A549 (cell line): ENCODE results near the gene TMEM185A. TPM values are rescaled to one million over a fixed set of nuclear protein-coding genes. Genes with fewer than 3 reads are reported as not detected.
"Not testable (repeated sequence)": the region's sequence is repeated elsewhere in the genome, so short reads cannot be mapped to it uniquely, and the experiment has no call there.

Source experiments
- ATAC-seq, 2 experiments: fragments of 200-7000 bp in 1 of 2; fragments of >200 bp in 1 of 2; cut with Nextera tagmentation in 1 of 2; cut with Tn5 transposase in 1 of 2; 3 replicates each; pipeline versions ENCODE4 v1.8.0 to v1.9.1; 2018 to 2020; ENCODE audit warnings: mild to moderate bottlenecking in 1 of 2, moderate library complexity in 1 of 2
- CTCF ChIA-PET: fragments of 300-600 bp; sonication (Branson Sonifier 250); formaldehyde crosslinking; extraction: SDS; loops from one replicate; lab custom pipeline; 2021; ENCODE audit warnings: antibody characterized with exemption, inconsistent platforms; lab: Yijun Ruan, JAX
- POLR2A ChIA-PET: fragments of 350-600 bp; formaldehyde crosslinking; extraction: SDS; loops from one replicate; lab custom pipeline; 2021; ENCODE audit warnings: antibody characterized with exemption, inconsistent platforms; lab: Yijun Ruan, JAX
- DNase-seq, 2 experiments: peaks; one replicate each; pipeline versions ENCODE4 v3.0.0 to v3.0.0-alpha.2; 2011 to 2016; ENCODE audit warnings: low read depth in 1 of 2, low spot score in 1 of 2
- FAIRE-seq: peaks from 2 replicates; lab custom pipeline; 2011; peaks lifted over from hg19 to GRCh38; lab: Jason Lieb, UNC
- H3K27ac ChIP-seq, 2 experiments: fragments of >200 bp; sonication (Bioruptor Twin); formaldehyde crosslinking; 3 replicates each; pipeline ENCODE4 v1.5.1; 2016 to 2017
- H3K4me1 ChIP-seq: fragments of >200 bp; sonication (Bioruptor Twin); formaldehyde crosslinking; 3 replicates; pipeline ENCODE4 v1.6.1; 2016
- H3K4me2 ChIP-seq: fragments of >200 bp; sonication (Bioruptor Twin); formaldehyde crosslinking; 3 replicates; pipeline ENCODE4 v1.6.1; 2016
- H3K4me3 ChIP-seq: fragments of >200 bp; sonication (Bioruptor Twin); formaldehyde crosslinking; 3 replicates; pipeline ENCODE4 v1.5.1; 2016
- H3K9me3 ChIP-seq: fragments of >200 bp; sonication (Bioruptor Twin); formaldehyde crosslinking; 3 replicates; pipeline ENCODE4 v1.6.1; 2016
- BHLHE40 ChIP-seq: IDR thresholded peaks from 2 replicates; pipeline ENCODE4 v1.6.1; 2012; ENCODE audit warnings: low read depth, low read length, inconsistent platforms
- EP300 ChIP-seq, 2 experiments: fragments of >200 bp; sonication (Bioruptor Twin); formaldehyde crosslinking; IDR thresholded peaks; 2 replicates in 1 of 2; 3 replicates in 1 of 2; pipeline ENCODE4 v1.6.1; 2016 to 2017
- ESRRA ChIP-seq: fragments of 150-350 bp; IDR thresholded peaks from 2 replicates; pipeline ENCODE4 v1.6.1; 2014; ENCODE audit warnings: mild to moderate bottlenecking, low read length, borderline replicate concordance
- HDAC2 ChIP-seq: fragments of 200-600 bp; sonication (generic); IDR thresholded peaks from 2 replicates; pipeline ENCODE4 v1.6.1; 2016
- JUN ChIP-seq, 2 experiments: fragments of >200 bp; sonication (Bioruptor Twin); formaldehyde crosslinking; IDR thresholded peaks; 2 replicates in 1 of 2; 3 replicates in 1 of 2; pipeline ENCODE4 v1.6.1; 2016 to 2017
- JUNB ChIP-seq: fragments of >200 bp; sonication (Bioruptor Twin); formaldehyde crosslinking; IDR thresholded peaks from 2 replicates; pipeline ENCODE4 v1.6.1; 2016
- KDM1A ChIP-seq: fragments of 200-600 bp; sonication (generic); IDR thresholded peaks from 2 replicates; pipeline ENCODE4 v1.6.1; 2016; ENCODE audit warnings: low read depth, mild to moderate bottlenecking
- NFE2L2 ChIP-seq: fragments of 150-350 bp; conservative IDR thresholded peaks from 2 replicates; pipeline ENCODE4 v1.6.1; 2014; ENCODE audit warnings: low read length
- NR3C1 ChIP-seq: fragments of >200 bp; sonication (Bioruptor Twin); formaldehyde crosslinking; IDR thresholded peaks from 3 replicates; pipeline ENCODE4 v1.6.1; 2017
- RAD21 ChIP-seq, 2 experiments: fragments of >200 bp in 1 of 2; sonication (Bioruptor Twin) in 1 of 2; formaldehyde crosslinking in 1 of 2; IDR thresholded peaks in 1 of 2; conservative IDR thresholded peaks in 1 of 2; 2 replicates in 1 of 2; 3 replicates in 1 of 2; pipeline ENCODE4 v1.6.1; 2012 to 2018; ENCODE audit warnings: inconsistent platforms in 1 of 2
- TFCP2L1 ChIP-seq: fragments of 250-450 bp; sonication (Bioruptor Pico); IDR thresholded peaks from 2 replicates; pipeline ENCODE4 v1.5.0; 2021; ENCODE audit warnings: mild to moderate bottlenecking
- ZC3H11A ChIP-seq: fragments of 450-650 bp; IDR thresholded peaks from 2 replicates; pipeline ENCODE4 v1.6.1; 2014; ENCODE audit warnings: antibody characterized with exemption, mild to moderate bottlenecking
- WGBS: methylation state at CpG from one replicate; pipeline ENCODE4 v1.1.6; 2017; ENCODE audit errors: missing lambda C conversion rate; 5-methylcytosine and 5-hydroxymethylcytosine counted together
- polyA plus RNA-seq, 4 experiments: library from polyadenylated mRNA; depleted of rRNA in 3 of 4; stranded (reverse); fragments of >200 nt; fragmentation: RNase III in 1 of 4; extraction: RNeasy Plus Mini Kit Qiagen cat#74134 plus additional on column Dnase treatment in 1 of 4; gene quantifications; 2 replicates in 3 of 4; 3 replicates in 1 of 4; pipeline ENCODE4 v1.2.3, GENCODE V29; 2011 to 2017
- TF ChIP-seq, protein P1 (sequence below): fragments of >200 bp; sonication (Bioruptor Twin); formaldehyde crosslinking; IDR thresholded peaks from 3 replicates; pipeline ENCODE4 v1.5.1; 2016
- TF ChIP-seq, protein P2 (sequence below): IDR thresholded peaks from 2 replicates; pipeline ENCODE4 v1.6.1; 2012; ENCODE audit warnings: low read depth, borderline replicate concordance
- TF ChIP-seq, protein P3 (sequence below): fragments of 450-650 bp; IDR thresholded peaks from 2 replicates; pipeline ENCODE4 v1.6.1; 2014; ENCODE audit warnings: antibody characterized with exemption

Gene TMEM185A
- polyA plus RNA-seq, 2 of the 4 experiments (the other 2 are of a cell fraction), result 21.5 to 25.1 TPM

DNA sequence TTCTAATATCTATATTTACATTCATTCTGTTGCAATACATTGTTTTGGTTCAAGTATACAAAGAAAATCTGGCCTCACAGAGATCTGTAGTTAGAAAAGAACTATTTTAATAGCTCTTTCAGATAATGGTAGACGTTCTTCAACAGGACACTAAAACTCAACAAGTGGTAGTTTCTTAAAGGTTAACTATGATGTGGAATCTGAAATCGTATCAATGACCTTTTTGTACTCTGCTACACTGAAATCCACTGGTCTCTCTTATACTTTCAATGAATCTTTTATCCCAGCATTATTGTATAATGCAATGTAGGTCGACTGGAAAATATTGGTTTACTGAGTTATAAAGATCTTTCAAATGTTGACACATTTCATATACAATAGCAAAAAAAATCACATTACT is 12.7 kb downstream of the TMEM185A start:
- peak; percentile 84 for FAIRE-seq
- Histone ChIP-seq H3K9me3 (no peaks in the 10 kb centered on the region), H3K4me1 (no peaks in the 10 kb centered on the region), H3K4me3 (no peak overlapping the region), H3K27ac (no peak overlapping the region), H3K4me2 (no peak overlapping the region)
- no peak for ATAC-seq
- no peak for DNase-seq
- WGBS, result 75% methylated on average over 3 of the region's 3 CpGs
- ChIA-PET CTCF (no interaction called here), POLR2A (no interaction called here)
- TF ChIP-seq KDM1A, result no peak
- TF ChIP-seq, protein P1, sequence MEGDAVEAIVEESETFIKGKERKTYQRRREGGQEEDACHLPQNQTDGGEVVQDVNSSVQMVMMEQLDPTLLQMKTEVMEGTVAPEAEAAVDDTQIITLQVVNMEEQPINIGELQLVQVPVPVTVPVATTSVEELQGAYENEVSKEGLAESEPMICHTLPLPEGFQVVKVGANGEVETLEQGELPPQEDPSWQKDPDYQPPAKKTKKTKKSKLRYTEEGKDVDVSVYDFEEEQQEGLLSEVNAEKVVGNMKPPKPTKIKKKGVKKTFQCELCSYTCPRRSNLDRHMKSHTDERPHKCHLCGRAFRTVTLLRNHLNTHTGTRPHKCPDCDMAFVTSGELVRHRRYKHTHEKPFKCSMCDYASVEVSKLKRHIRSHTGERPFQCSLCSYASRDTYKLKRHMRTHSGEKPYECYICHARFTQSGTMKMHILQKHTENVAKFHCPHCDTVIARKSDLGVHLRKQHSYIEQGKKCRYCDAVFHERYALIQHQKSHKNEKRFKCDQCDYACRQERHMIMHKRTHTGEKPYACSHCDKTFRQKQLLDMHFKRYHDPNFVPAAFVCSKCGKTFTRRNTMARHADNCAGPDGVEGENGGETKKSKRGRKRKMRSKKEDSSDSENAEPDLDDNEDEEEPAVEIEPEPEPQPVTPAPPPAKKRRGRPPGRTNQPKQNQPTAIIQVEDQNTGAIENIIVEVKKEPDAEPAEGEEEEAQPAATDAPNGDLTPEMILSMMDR, result no peak

DNA sequence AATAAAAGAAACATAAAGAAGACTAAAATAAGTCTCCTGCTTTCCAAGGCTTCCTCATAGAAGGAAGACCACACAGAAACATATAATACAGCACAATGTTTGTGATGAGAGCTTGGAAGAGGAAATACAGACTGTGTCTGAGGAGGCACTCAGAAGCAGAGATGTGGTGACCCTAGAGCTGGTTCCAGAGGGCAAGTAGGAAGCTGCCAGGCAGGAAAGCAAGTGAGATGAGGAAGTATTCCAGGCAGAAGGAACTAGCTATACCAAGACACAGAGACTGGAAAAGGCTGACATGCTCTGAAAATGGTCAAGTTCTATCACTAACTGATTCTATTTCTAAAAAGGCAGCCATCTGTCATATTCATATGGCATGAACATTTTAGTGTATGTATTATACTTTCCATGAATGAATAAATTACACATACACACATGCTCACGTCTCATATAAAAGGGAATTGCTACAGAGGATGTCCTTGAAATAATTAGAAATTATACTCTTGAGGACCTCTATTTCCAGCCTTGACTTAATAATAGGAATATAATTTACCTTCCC is 19.9 kb downstream of the TMEM185A start:
- no peak for TF ChIP-seq HDAC2
- ChIA-PET POLR2A (no interaction called here), CTCF (no interaction called here)
- H3K4me1 ChIP-seq, result no peaks in the 10 kb centered on the region
- no peak overlapping the region for H3K4me3 ChIP-seq
- FAIRE-seq (no peak), DNase-seq (no peak), ATAC-seq (no peak)
- H3K9me3 ChIP-seq, result no peaks in the 10 kb centered on the region
- H3K27ac ChIP-seq, result no peak overlapping the region
- WGBS, result 93% methylated on average over 1 of the region's 1 CpG
- no peak overlapping the region for H3K4me2 ChIP-seq

DNA sequence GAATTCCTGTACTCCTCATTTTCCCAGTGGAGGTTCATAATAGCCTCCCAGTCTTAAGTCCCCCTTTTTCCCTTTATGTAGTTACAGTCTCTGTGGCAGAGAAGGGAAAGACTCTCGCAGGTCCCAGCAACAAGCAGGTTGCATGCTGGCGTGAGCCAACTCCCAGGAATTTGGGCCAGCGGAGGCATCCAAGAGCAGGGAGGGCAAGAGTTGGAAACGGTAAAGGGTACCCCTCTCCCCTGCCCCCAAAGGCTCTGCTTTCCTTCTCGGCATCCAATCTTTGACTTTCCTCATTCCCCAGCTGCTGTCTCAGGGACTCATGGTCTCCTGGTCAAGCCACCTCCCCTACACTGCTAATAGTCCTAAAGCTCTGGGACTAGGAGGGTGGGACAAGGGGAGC is 21.1 kb downstream of the TMEM185A start:
- Histone ChIP-seq H3K4me2 (no peak overlapping the region), H3K4me3 (no peak overlapping the region), H3K27ac (no peak overlapping the region), H3K9me3 (no peaks in the 10 kb centered on the region), H3K4me1 (no peaks in the 10 kb centered on the region)
- WGBS, result 83% methylated on average over 5 of the region's 5 CpGs
- no peak for TF ChIP-seq TFCP2L1 (CRISPR knock-in tag)
- no peak for DNase-seq
- no peak for FAIRE-seq
- CTCF ChIA-PET, result no interaction called here
- POLR2A ChIA-PET, result no interaction called here
- ATAC-seq, result no peak

DNA sequence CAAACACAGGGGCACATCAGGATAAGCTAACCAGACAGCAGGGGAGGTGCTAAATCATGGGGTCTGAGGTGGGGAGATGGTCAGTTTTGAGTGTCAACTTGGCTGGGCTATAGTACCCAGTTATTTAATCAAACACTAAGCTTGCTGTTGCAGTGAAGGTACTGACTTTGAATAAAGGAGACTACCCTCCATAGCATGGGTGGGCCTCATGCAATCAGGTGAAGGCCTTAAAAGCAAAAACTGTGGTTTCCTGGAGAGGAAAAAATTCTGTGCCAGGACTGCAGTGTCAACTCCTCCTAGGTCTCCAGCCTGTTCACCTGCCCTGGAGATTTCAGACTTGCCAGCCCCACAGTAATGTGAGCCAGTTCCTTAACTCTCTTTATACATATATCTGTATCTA is 23.9 kb downstream of the TMEM185A start:
- no peaks in the 10 kb centered on the region for H3K4me1 ChIP-seq
- ChIA-PET CTCF (no interaction called here), POLR2A (no interaction called here)
- no peak for ATAC-seq
- no peak overlapping the region for H3K4me3 ChIP-seq
- DNase-seq, result no peak
- no peak overlapping the region for H3K27ac ChIP-seq
- no peak for TF ChIP-seq RAD21 (conservative IDR thresholded peaks at IDR 0.05 in 1 of 2, IDR thresholded peaks at IDR 0.05 in 1 of 2)
- no peak for TF ChIP-seq ESRRA
- no peak for TF ChIP-seq ZC3H11A
- TF ChIP-seq HDAC2, result no peak
- no peak for TF ChIP-seq EP300 (IDR thresholded peaks at IDR 0.05)
- TF ChIP-seq JUN (IDR thresholded peaks at IDR 0.05), result no peak
- no peak for TF ChIP-seq JUNB
- TF ChIP-seq NR3C1, result no peak
- TF ChIP-seq, protein P2, sequence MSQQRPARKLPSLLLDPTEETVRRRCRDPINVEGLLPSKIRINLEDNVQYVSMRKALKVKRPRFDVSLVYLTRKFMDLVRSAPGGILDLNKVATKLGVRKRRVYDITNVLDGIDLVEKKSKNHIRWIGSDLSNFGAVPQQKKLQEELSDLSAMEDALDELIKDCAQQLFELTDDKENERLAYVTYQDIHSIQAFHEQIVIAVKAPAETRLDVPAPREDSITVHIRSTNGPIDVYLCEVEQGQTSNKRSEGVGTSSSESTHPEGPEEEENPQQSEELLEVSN, result no peak
- no peak for TF ChIP-seq BHLHE40
- TF ChIP-seq NFE2L2, result no peak
- TF ChIP-seq, protein P3, sequence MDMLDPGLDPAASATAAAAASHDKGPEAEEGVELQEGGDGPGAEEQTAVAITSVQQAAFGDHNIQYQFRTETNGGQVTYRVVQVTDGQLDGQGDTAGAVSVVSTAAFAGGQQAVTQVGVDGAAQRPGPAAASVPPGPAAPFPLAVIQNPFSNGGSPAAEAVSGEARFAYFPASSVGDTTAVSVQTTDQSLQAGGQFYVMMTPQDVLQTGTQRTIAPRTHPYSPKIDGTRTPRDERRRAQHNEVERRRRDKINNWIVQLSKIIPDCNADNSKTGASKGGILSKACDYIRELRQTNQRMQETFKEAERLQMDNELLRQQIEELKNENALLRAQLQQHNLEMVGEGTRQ, result no peak
- H3K4me2 ChIP-seq, result no peak overlapping the region
- no peaks in the 10 kb centered on the region for H3K9me3 ChIP-seq
- no peak for FAIRE-seq

DNA sequence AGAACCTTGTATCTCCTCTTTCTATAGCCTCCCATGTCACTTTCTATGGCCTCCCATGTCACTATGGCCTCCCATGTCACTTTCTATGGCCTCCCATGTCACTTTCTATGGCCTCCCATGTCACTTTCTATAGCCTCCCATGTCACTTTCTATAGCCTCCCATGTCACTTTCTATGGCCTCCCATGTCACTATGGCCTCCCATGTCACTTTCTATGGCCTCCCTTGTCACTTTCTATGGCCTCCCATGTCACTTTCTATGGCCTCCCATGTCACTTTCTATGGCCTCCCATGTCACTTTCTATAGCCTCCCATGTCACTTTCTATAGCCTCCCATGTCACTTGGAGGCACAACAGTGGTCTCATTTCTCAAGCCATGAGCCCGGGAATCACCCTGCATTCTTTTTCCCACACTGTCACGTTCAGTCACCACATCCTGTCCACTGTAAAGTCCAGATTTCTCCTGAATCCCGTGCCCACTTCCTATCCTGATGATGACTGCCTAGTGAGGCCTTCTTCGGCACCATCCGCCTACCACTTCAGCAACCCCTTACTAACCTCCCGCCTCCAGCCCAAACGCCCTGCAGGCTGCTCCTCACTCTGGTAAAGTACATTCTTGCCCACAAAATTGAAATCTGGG is 26.2 kb downstream of the TMEM185A start:
- ATAC-seq, H3K4me3 ChIP-seq, DNase-seq, POLR2A ChIA-PET, FAIRE-seq, H3K4me2 ChIP-seq, H3K9me3 ChIP-seq, H3K4me1 ChIP-seq, H3K27ac ChIP-seq: not testable (repeated sequence)
- CTCF ChIA-PET, result interaction anchor here (0.6 kb wide), 1 partner anchor 1063 kb away, joined by 3 read pairs; no protein-coding TSS in a partner anchor
- WGBS, result 88% methylated on average over 7 of the region's 7 CpGs
